Subcutaneous adipose tissue (tissue), 4 donors: ENCODE measurements around the gene NPBWR2. TPM values are rescaled to one million over a fixed set of nuclear protein-coding genes. Genes with fewer than 3 reads are reported as not detected.

Source experiments
- CTCF ChIP-seq: fragments of 450-650 bp; IDR thresholded peaks from one replicate; pipeline ENCODE4 v1.5.1; 2016; ENCODE audit warnings: low read depth, mild to moderate bottlenecking, control low read depth, antibody characterized with exemption, moderate library complexity
- total RNA-seq, 4 donors: library from RNA; depleted of rRNA; stranded (reverse); fragments of >200 nt; gene quantifications; one replicate each; pipeline ENCODE4 v1.1.0, GENCODE V29; 2016

The NPBWR2 gene
- total RNA-seq, 4 donors from 2014 or later = not detected

- TF ChIP-seq CTCF = no peak
Measured at GRCh38 chr20:64100946-64101688, 6.2 kb downstream of the NPBWR2 start.

DNA sequence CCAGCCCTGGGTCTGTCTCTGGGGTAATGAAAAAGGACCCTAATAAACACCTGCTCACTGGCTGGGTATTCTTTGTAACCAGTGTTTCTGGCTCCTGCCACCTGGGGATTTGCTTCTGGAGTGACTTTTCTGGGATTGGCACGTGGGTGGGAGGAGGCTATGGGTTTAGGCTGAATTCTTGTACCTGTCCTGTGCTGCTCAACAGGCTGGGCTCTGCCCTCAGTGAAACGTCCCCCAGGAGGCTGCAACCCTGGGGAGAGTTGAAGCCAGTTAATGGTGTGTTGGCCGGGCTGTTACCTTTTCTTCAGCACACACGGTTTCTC lies 6.8 kb downstream of the NPBWR2 start:
- no peak for TF ChIP-seq CTCF

- TF ChIP-seq CTCF = no peak
Measured at GRCh38 chr20:64099880-64100565, 7.3 kb downstream of the NPBWR2 start.

GRCh38 chr20:64099086-64099786 lies 8.1 kb downstream of the NPBWR2 start:
- no peak for TF ChIP-seq CTCF

GRCh38 chr20:64098471-64099013 lies 8.8 kb downstream of the NPBWR2 start:
- TF ChIP-seq CTCF = no peak

DNA sequence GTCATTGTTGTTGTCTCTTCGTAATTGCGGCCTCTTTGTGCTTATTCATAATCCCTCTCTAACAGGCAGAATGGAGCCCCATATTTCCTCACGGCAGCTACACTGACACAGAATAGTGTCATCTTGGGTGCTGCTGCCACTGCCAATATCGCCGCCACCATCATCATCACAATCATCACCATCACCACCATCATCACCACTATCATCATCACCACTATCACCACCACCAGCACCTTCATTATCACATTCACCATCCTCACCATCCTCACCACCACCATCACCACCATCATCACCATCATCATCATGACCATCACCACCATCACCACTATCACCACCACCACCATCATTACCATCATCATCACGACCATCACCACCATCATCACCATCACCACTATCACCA lies 10.8 kb downstream of the NPBWR2 start:
- no peak for TF ChIP-seq CTCF

DNA sequence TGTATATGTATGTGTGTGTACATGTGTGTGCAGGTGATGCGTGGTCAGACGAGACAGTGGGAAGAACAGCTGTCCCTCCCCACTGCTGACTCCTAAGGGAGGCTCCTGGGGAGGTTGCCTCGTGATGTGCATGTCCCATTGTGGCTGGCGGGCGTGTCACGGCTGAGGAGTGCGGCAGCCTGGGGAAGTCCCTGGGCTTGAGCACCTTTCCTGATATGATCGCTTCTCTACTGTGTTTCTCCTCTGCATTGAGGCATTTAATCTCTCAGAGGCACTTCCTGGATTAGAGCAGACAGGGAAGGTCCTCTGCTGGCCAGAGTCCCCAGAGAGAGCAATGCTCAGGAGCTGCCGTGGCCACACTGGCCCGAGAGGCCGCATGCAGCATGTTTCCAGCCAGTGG lies 11.4 kb downstream of the NPBWR2 start:
- no peak for TF ChIP-seq CTCF
